K562 (cell line): ENCODE results near the gene TADA1. TPM values are rescaled to one million over a fixed set of nuclear protein-coding genes. Genes with fewer than 3 reads are reported as not detected.

Experiments used
- ASH1L ChIP-seq: fragments of 450-650 bp; IDR thresholded peaks from 2 replicates; pipeline ENCODE4 v1.6.1; 2018; ENCODE audit warnings: borderline replicate concordance, mild to moderate bottlenecking, low read depth; ENCODE audit not compliant: partially characterized antibody
- CHD7 ChIP-seq: fragments of 200-600 bp; sonication (generic); IDR thresholded peaks from one replicate; pipeline ENCODE4 v1.6.1; 2012; ENCODE audit warnings: mild to moderate bottlenecking, low read depth, low read length, inconsistent platforms
- COPS2 ChIP-seq: fragments of 450-650 bp; conservative IDR thresholded peaks from 2 replicates; pipeline ENCODE4 v1.6.1; 2016; ENCODE audit warnings: mild to moderate bottlenecking, moderate library complexity
- CSDE1 ChIP-seq, 2 experiments: fragments of 450-650 bp; IDR thresholded peaks; 2 replicates each; pipeline ENCODE4 v1.6.1; 2016; ENCODE audit warnings: mild to moderate bottlenecking in 1 of 2
- HDAC3 ChIP-seq: fragments of 450-650 bp; IDR thresholded peaks from 2 replicates; pipeline ENCODE4 v1.6.1; 2018; ENCODE audit warnings: borderline replicate concordance, mild to moderate bottlenecking, moderate library complexity; ENCODE audit not compliant: partially characterized antibody
- HIVEP1 ChIP-seq: fragments of 250-450 bp; sonication (Bioruptor Pico); IDR thresholded peaks from 2 replicates; pipeline ENCODE4 v1.4.0; 2020; ENCODE audit warnings: mild to moderate bottlenecking
- MAFG ChIP-seq: fragments of 450-650 bp; conservative IDR thresholded peaks from 2 replicates; pipeline ENCODE4 v1.6.1; 2016; ENCODE audit warnings: missing genetic modification characterization, missing compliant biosample characterization
- MCM7 ChIP-seq, 2 experiments: fragments of 450-650 bp; IDR thresholded peaks; 2 replicates each; pipeline ENCODE4 v1.6.1; 2016 to 2018
- MXI1 ChIP-seq: IDR thresholded peaks from 2 replicates; pipeline ENCODE4 v1.6.1; 2011; ENCODE audit warnings: low read depth, mild to moderate bottlenecking, improper control_type of control experiment, low read length
- NELFE ChIP-seq: IDR thresholded peaks from 2 replicates; pipeline ENCODE4 v1.6.1; 2011; ENCODE audit warnings: mild to moderate bottlenecking; ENCODE audit not compliant: insufficient read depth, insufficient read length
- PTBP1 ChIP-seq: fragments of 200-400 bp; formaldehyde crosslinking; IDR thresholded peaks from 2 replicates; pipeline ENCODE4 v1.6.1; 2017; ENCODE audit warnings: low read depth, low read length
- VEZF1 ChIP-seq: fragments of 200-800 bp; sonication (Bioruptor generic); IDR thresholded peaks from 2 replicates; pipeline ENCODE4 v1.6.1; 2017; ENCODE audit warnings: missing genetic modification characterization, missing compliant biosample characterization
- ZNF24 ChIP-seq: fragments of 450-650 bp; IDR thresholded peaks from 2 replicates; pipeline ENCODE4 v1.6.1; 2016
- ZNF347 ChIP-seq: fragments of 450-650 bp; formaldehyde crosslinking; IDR thresholded peaks from 2 replicates; pipeline ENCODE4 v1.4.0; 2020; ENCODE audit warnings: low read depth, mild to moderate bottlenecking, moderate library complexity
- ZNF512 ChIP-seq: IDR thresholded peaks from 2 replicates; pipeline ENCODE4 v1.6.1; 2016; ENCODE audit warnings: missing genetic modification characterization, missing compliant biosample characterization
- ZNF77 ChIP-seq: fragments of 250-450 bp; sonication (Bioruptor Pico); IDR thresholded peaks from 2 replicates; pipeline ENCODE4 v1.5.0; 2020
- ZNF830 ChIP-seq: fragments of 250-450 bp; sonication (Bioruptor Pico); IDR thresholded peaks from 2 replicates; pipeline ENCODE4 v1.5.0; 2021; ENCODE audit warnings: mild to moderate bottlenecking
- polyA plus RNA-seq, 8 experiments: library from polyadenylated mRNA; depleted of rRNA in 4 of 8; stranded (reverse) in 5 of 8; unstranded in 3 of 8; fragments of >200 nt; fragmentation: Nextera tagmentation in 2 of 8; fragmentation: Illumina TruSeq in 1 of 8; extraction: Ambion mirVana in 2 of 8; extraction: Trizol in 1 of 8; gene quantifications; 2 replicates each; pipeline versions ENCODE4 v1.2.1 to v1.2.3, GENCODE V29; 2011 to 2014; ENCODE audit warnings: inconsistent platforms in 1 of 8, missing spikeins in 1 of 8
- total RNA-seq, 7 experiments: library from RNA; depleted of rRNA in 6 of 7; stranded (reverse); fragments of >200 nt in 6 of 7; fragmentation: Illumina TruSeq in 2 of 7; extraction: Trizol in 2 of 7; gene quantifications; 2 replicates each; pipeline versions ENCODE4 v1.2.1 to v1.2.3, GENCODE V29; 2011 to 2021; ENCODE audit warnings: low replicate concordance in 1 of 7

Gene TADA1
- total and polyA plus RNA-seq, 9 of the 15 experiments (the other 6 are each of a cell fraction or from before 2014, with no cell fraction given): 15.9 to 76.5 (median 28.7) TPM

GRCh38 chr1:166875302-166875733 lies 746 bp downstream of the TADA1 start (continued):
- TF ChIP-seq CHD7 (no peak), ZNF24 (no peak), VEZF1 (CRISPR knock-in tag) (no peak), COPS2 (no peak), NELFE (no peak), ZNF512 (tag) (0 out of 2 replicates have a peak, but pooled peaks have one; percentile 9), MCM7 (IDR thresholded peaks at IDR 0.05) (no peak), ZNF347 (no peak), ASH1L (no peak), MXI1 (no peak), HIVEP1 (CRISPR knock-in tag) (no peak), CSDE1 (IDR thresholded peaks at IDR 0.05) (no peak), PTBP1 (peak; percentile 54; the same call in 1 of the 2 replicates), MAFG (no peak), ZNF830 (CRISPR knock-in tag) (no peak), HDAC3 (no peak), ZNF77 (CRISPR knock-in tag) (no peak)
